Measurements from ENCODE around the gene PPA2. TPM values are rescaled to one million over a fixed set of nuclear protein-coding genes. Genes with fewer than 3 reads are reported as not detected.

The PPA2 gene
- total and polyA plus RNA-seq, 2 experiments from 2014 or later, result 58.4 to 63.7 TPM

- 0 out of 2 replicates have a peak, but pooled peaks cover 6% of the 10 kb centered on the region for H3K4me1 ChIP-seq (ENCODE audit: insufficient read depth)
- H3F3A ChIP-seq (replicated peaks; ENCODE audit: low read depth), result no peaks in the 10 kb centered on the region
- no peak overlapping the region for H3K4me2 ChIP-seq
- no peak overlapping the region for H3K4me3 Mint-ChIP-seq
- no peak overlapping the region for H3K27ac Mint-ChIP-seq
- H3K9me3 Mint-ChIP-seq, result no peaks in the 10 kb centered on the region
- H3K4me1 Mint-ChIP-seq, result peaks cover 28% of the 10 kb centered on the region; the same call in 2 of the 3 replicates
- no peaks in the 10 kb centered on the region for H3K27me3 ChIP-seq (ENCODE audit: insufficient read depth)
- ATAC-seq (no peak), DNase-seq (ENCODE audit: low spot score) (no peak)
- H3K36me3 Mint-ChIP-seq (ENCODE audit: low read depth), result peaks cover 16% of the 10 kb centered on the region; the same call in 2 of the 3 replicates
- peaks cover 24% of the 10 kb centered on the region; the same call in 1 of the 2 replicates for H3K79me2 ChIP-seq (replicated peaks; ENCODE audit: insufficient read depth)
- H4K20me1 ChIP-seq (replicated peaks; ENCODE audit: insufficient read depth), result peaks cover 7% of the 10 kb centered on the region
- no peaks in the 10 kb centered on the region for H3K27me3 Mint-ChIP-seq (ENCODE audit: insufficient read depth, low read depth, poor library complexity)
- no peaks in the 10 kb centered on the region for H3K9me2 ChIP-seq (ENCODE audit: insufficient read depth)
- no peaks in the 10 kb centered on the region; the same call in 1 of the 2 replicates for H3K36me3 ChIP-seq (ENCODE audit: insufficient read depth)
- TF ChIP-seq ETS1 (IDR thresholded peaks at IDR 0.05) (no peak), POLR2AphosphoS5 (IDR thresholded peaks at IDR 0.05; ENCODE audit: low read depth) (no peak), EZH2phosphoT487 (IDR thresholded peaks at IDR 0.05; ENCODE audit: unreplicated experiment) (no peak), ZNF114 (CRISPR knock-in tag; IDR thresholded peaks at IDR 0.05) (no peak), EZH2 (IDR thresholded peaks at IDR 0.05; ENCODE audit: low read depth, unreplicated experiment) (no peak), STAT1 (IDR thresholded peaks at IDR 0.05; ENCODE audit: unreplicated experiment) (no peak), ZNF462 (CRISPR knock-in tag; IDR thresholded peaks at IDR 0.05) (no peak), CTCF (conservative IDR thresholded peaks at IDR 0.05; ENCODE audit: low read depth in 2 of 2) (no peak), NANOG (IDR thresholded peaks at IDR 0.05; ENCODE audit: borderline replicate concordance) (no peak), ZNF331 (CRISPR knock-in tag; IDR thresholded peaks at IDR 0.05; ENCODE audit: low read depth) (no peak), JUNB (IDR thresholded peaks at IDR 0.05; ENCODE audit: unreplicated experiment) (no peak), CREB1 (CRISPR knock-in tag; IDR thresholded peaks at IDR 0.05; ENCODE audit: low read depth) (no peak), REST (IDR thresholded peaks at IDR 0.05; ENCODE audit: unreplicated experiment) (no peak)
- H3K4me3 ChIP-seq, result no peak overlapping the region
- no peak overlapping the region for H2AFZ ChIP-seq
- no peak overlapping the region for H3K27ac ChIP-seq (ENCODE audit: low read depth)
These were observed 17.9 kb downstream of the PPA2 start for GRCh38 chr4:105455998-105456397.
